A549 treated with AZD2906 at 1 μM for 4 hours (cell line): ENCODE results near the gene CETN1. TPM values are rescaled to one million over a fixed set of nuclear protein-coding genes. Genes with fewer than 3 reads are reported as not detected.

Experiments used
- total RNA-seq: library from RNA; stranded (reverse); fragments of 200-300 nt; extraction: Qiagen RNA extraction; gene quantifications from 5 replicates; pipeline ENCODE4 v1.2.3, GENCODE V29; 2022

The CETN1 gene
- total RNA-seq, result not detected in 5 replicates

GRCh38 chr18:580154-580553 is at the start of gene CETN1:
Gene CETN1, plus strand, starts transcription at chr18:580380. Its CDS starts 29 bp downstream, at chr18:580409.

Other genes with a start within 250 kb of the CETN1 start
- gene COLEC12, start 79.7 kb upstream of the CETN1 start, total RNA-seq, result 0.02 to 0.06 TPM (median 0.03 TPM) in 5 replicates
- gene CLUL1, start 16.6 kb downstream of the CETN1 start, total RNA-seq, result 0.03 TPM in 1 of 5 replicates, not detected in the others
- gene TYMS, start 77.3 kb downstream of the CETN1 start, total RNA-seq, result 159 to 169 TPM (median 165 TPM) in 5 replicates
- 20.2 to 26.4 TPM (median 23.8 TPM) in 5 replicates for gene ENOSF1, start 132.2 kb downstream of the CETN1 start, total RNA-seq
- 16.8 to 29.5 TPM (median 20.9 TPM) in 5 replicates for gene YES1, start 231.9 kb downstream of the CETN1 start, total RNA-seq